K562 (cell line): Measurements from ENCODE around the gene RCE1.

Experiments used
- CBX3 ChIP-seq, 2 experiments: IDR thresholded peaks; 1 replicate in 1 of 2; 2 replicates in 1 of 2; pipeline ENCODE4 v1.6.1; 2012; ENCODE audit warnings: inconsistent platforms in 2 of 2, low read length in 2 of 2, borderline replicate concordance in 1 of 2, control low read depth in 1 of 2
- RAD51 ChIP-seq: fragments of 450-650 bp; IDR thresholded peaks from 2 replicates; pipeline ENCODE4 v1.7.1; 2016; ENCODE audit warnings: low read depth, mild to moderate bottlenecking, borderline replicate concordance
- STAG1 ChIP-seq: sonication (generic); formaldehyde crosslinking; IDR thresholded peaks from 2 replicates; pipeline ENCODE4 v1.5.0; 2020; ENCODE audit warnings: missing genetic modification reagents, borderline replicate concordance
- TCF15 ChIP-seq: fragments of 250-450 bp; sonication (Bioruptor Pico); IDR thresholded peaks from 2 replicates; pipeline ENCODE4 v1.8.0; 2022; ENCODE audit warnings: moderate library complexity, mild to moderate bottlenecking, inconsistent platforms
- TCF7 ChIP-seq: sonication (generic); IDR thresholded peaks from 2 replicates; pipeline ENCODE4 v1.6.1; 2016; ENCODE audit warnings: antibody characterized with exemption, borderline replicate concordance
- ZFX ChIP-seq: sonication (generic); formaldehyde crosslinking; IDR thresholded peaks from 2 replicates; pipeline ENCODE4 v1.8.0; 2022; ENCODE audit warnings: mild to moderate bottlenecking, missing genetic modification reagents, moderate library complexity

- TF ChIP-seq RAD51, result no peak
- TF ChIP-seq TCF7, result no peak
- TF ChIP-seq STAG1, result no peak
- TF ChIP-seq TCF15 (CRISPR knock-in tag), result no peak
- TF ChIP-seq CBX3 (IDR thresholded peaks at IDR 0.05; ENCODE audit: borderline replicate concordance in 1 of 2, low read length in 2 of 2), result no peak
- TF ChIP-seq ZFX (CRISPR knock-in tag), result no peak
Observed at GRCh38 chr11:66869567-66869870, 26.3 kb downstream of the RCE1 start.
